CD14-positive monocyte (primary cell): ENCODE data around the gene ARHGAP40. TPM values are rescaled to one million over a fixed set of nuclear protein-coding genes. Genes with fewer than 3 reads are reported as not detected.

Source experiments
- DNase-seq, 3 donors: peaks; one replicate each; pipeline ENCODE4 v3.0.0-alpha.2; 2011 to 2022
- H2AFZ ChIP-seq: 2 replicates; pipeline ENCODE4 v1.6.0; 2012; ENCODE audit warnings: mild to moderate bottlenecking, low read depth, low read length, inconsistent platforms; ENCODE audit not compliant: insufficient read depth, poor library complexity, severe bottlenecking
- H3K27ac ChIP-seq, 2 donors: 1 replicate in 1 of 2; 2 replicates in 1 of 2; pipeline ENCODE4 v1.5.1; 2012 to 2013; ENCODE audit warnings: low read length in 2 of 2, control low read depth in 1 of 2, inconsistent platforms in 1 of 2, low read depth in 1 of 2, mild to moderate bottlenecking in 1 of 2
- H3K27me3 ChIP-seq, 2 donors: one replicate each; pipeline versions ENCODE4 v1.6.0 to v1.6.1; 2011 to 2013; ENCODE audit warnings: low read length in 2 of 2; ENCODE audit not compliant: control insufficient read depth in 2 of 2, insufficient read depth in 2 of 2
- H3K36me3 ChIP-seq, 2 donors: replicated peaks in 1 of 2; 1 replicate in 1 of 2; 2 replicates in 1 of 2; pipeline versions ENCODE4 v1.5.1 to v1.6.1; 2012 to 2013; ENCODE audit warnings: low read length in 2 of 2, control low read depth in 1 of 2, inconsistent platforms in 1 of 2, mild to moderate bottlenecking in 1 of 2; ENCODE audit not compliant: insufficient read depth in 2 of 2, control insufficient read depth in 1 of 2
- H3K4me1 ChIP-seq, 2 donors: 1 replicate in 1 of 2; 2 replicates in 1 of 2; pipeline versions ENCODE4 v1.5.1 to v1.6.1; 2012 to 2013; ENCODE audit warnings: low read length in 2 of 2, control low read depth in 1 of 2, inconsistent platforms in 1 of 2, mild to moderate bottlenecking in 1 of 2, moderate library complexity in 1 of 2; ENCODE audit not compliant: insufficient read depth in 2 of 2, control insufficient read depth in 1 of 2
- H3K4me2 ChIP-seq: replicated peaks from 2 replicates; pipeline ENCODE3; 2012; ENCODE audit warnings: low read length, moderate library complexity, mild to moderate bottlenecking; ENCODE audit not compliant: poor library complexity, severe bottlenecking; ENCODE audit errors: extremely low read depth
- H3K4me3 ChIP-seq, 3 experiments: fragments of 200-600 bp in 1 of 3; sonication (generic) in 1 of 3; replicated peaks in 1 of 3; 1 replicate in 2 of 3; 2 replicates in 1 of 3; pipeline ENCODE4 v1.5.1; 2011 to 2013; ENCODE audit warnings: low read length in 3 of 3, mild to moderate bottlenecking in 3 of 3, control low read depth in 2 of 3, low read depth in 2 of 3, inconsistent platforms in 1 of 3, moderate library complexity in 1 of 3
- H3K79me2 ChIP-seq: 2 replicates; pipeline ENCODE4 v1.6.0; 2012; ENCODE audit warnings: mild to moderate bottlenecking, control low read depth, inconsistent platforms, low read length, moderate library complexity; ENCODE audit not compliant: insufficient read depth
- H3K9ac ChIP-seq: 2 replicates; pipeline ENCODE4 v1.6.0; 2017; ENCODE audit warnings: low read length, mild to moderate bottlenecking; ENCODE audit not compliant: insufficient read depth, poor library complexity, severe bottlenecking
- H3K9me3 ChIP-seq, 2 donors: replicated peaks in 1 of 2; 1 replicate in 1 of 2; 2 replicates in 1 of 2; pipeline versions ENCODE4 v1.5.1 to v1.6.1; 2012 to 2013; ENCODE audit warnings: low read length in 2 of 2, control low read depth in 1 of 2; ENCODE audit not compliant: control insufficient read depth in 1 of 2, insufficient read depth in 1 of 2
- H4K20me1 ChIP-seq: 2 replicates; pipeline ENCODE4 v1.6.0; 2012; ENCODE audit warnings: mild to moderate bottlenecking, low read length, control low read depth, moderate library complexity; ENCODE audit not compliant: insufficient read depth
- H3K27ac Mint-ChIP-seq, 7 donors: one replicate each; pipeline ENCODE4 v1.8.0; 2020; ENCODE audit warnings: mild to moderate bottlenecking in 7 of 7, mixed read lengths in 7 of 7, moderate library complexity in 6 of 7, inconsistent platforms in 2 of 7
- H3K27me3 Mint-ChIP-seq, 3 donors: one replicate each; pipeline ENCODE4 v1.8.0; 2021 to 2022; ENCODE audit warnings: low read depth in 3 of 3, mild to moderate bottlenecking in 3 of 3, mixed read lengths in 3 of 3, moderate library complexity in 3 of 3, inconsistent platforms in 1 of 3
- H3K36me3 Mint-ChIP-seq, 2 donors: one replicate each; pipeline ENCODE4 v1.8.0; 2020; ENCODE audit warnings: mixed read lengths in 2 of 2, inconsistent platforms in 1 of 2, mild to moderate bottlenecking in 1 of 2
- H3K4me1 Mint-ChIP-seq: one replicate; pipeline ENCODE4 v1.8.0; 2020; ENCODE audit warnings: mild to moderate bottlenecking, mixed read lengths
- H3K4me3 Mint-ChIP-seq, 2 donors: one replicate each; pipeline ENCODE4 v1.8.0; 2020; ENCODE audit warnings: mild to moderate bottlenecking in 2 of 2, mixed read lengths in 2 of 2, moderate library complexity in 1 of 2
- H3K9me3 Mint-ChIP-seq, 7 donors: one replicate each; pipeline ENCODE4 v1.8.0; 2020 to 2022; ENCODE audit warnings: mixed read lengths in 7 of 7, mild to moderate bottlenecking in 6 of 7, moderate library complexity in 6 of 7, inconsistent platforms in 2 of 7
- CTCF ChIP-seq: fragments of 200-600 bp; IDR thresholded peaks from one replicate; pipeline ENCODE4 v1.8.0; 2022; ENCODE audit warnings: antibody characterized with exemption, mild to moderate bottlenecking
- WGBS: methylation state at CpG from one replicate; pipeline ENCODE4 v1.1.5; 2013; ENCODE audit warnings: missing lambda C conversion rate; ENCODE audit not compliant: insufficient coverage; 5-methylcytosine and 5-hydroxymethylcytosine counted together
- intact Hi-C, 2 donors: fragments of 100-400 bp; cut with micrococcal nuclease; formaldehyde crosslinking; loops; one replicate each; pipeline versions ENCODE4 v1.15.0 to v1.15.1; 2023
- polyA plus RNA-seq, 3 donors: library from polyadenylated mRNA; depleted of rRNA in 1 of 3; unstranded in 2 of 3; stranded (reverse) in 1 of 3; fragments of 300-500 nt in 2 of 3; fragments of >200 nt in 1 of 3; fragmentation: Illumina TruSeq in 2 of 3; gene quantifications; 1 replicate in 2 of 3; 2 replicates in 1 of 3; pipeline ENCODE4 v1.2.3, GENCODE V29; 2012 to 2021

The ARHGAP40 gene
- polyA plus RNA-seq, 3 donors, result not detected

DNA sequence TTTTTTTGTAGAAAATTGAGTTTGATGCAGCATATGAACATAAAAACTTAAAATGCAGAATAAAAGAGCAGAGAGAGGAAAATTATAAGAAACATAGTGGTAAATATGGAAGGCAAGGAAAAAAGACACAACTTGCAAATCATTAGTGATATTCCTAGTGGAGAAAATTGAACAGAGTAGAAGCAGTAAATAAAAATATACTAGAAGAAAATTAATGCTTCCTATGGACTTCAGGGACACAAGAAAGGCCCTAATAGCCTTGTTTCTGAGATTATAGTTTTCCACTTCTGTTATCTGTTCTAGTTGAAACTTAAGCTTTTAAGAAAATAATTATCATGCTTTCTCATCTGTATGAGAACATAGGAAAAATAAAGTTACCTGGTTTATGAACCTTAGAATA lies 46.2 kb upstream of the ARHGAP40 start:
- H3K4me3 ChIP-seq, result no peak overlapping the region
- H3K36me3 ChIP-seq, result peaks cover 85 to 100% of the 10 kb centered on the region in 2 donors
- H3K9me3 ChIP-seq, result no peaks in the 10 kb centered on the region
- H3K27me3 ChIP-seq, result no peaks in the 10 kb centered on the region
- peaks cover 48 to 50% of the 10 kb centered on the region in 2 donors for H3K36me3 Mint-ChIP-seq
- no peak overlapping the region for H3K27ac ChIP-seq
- no peak overlapping the region for H3K27ac Mint-ChIP-seq
- intact Hi-C loops, result no loop called here
- H3K9me3 Mint-ChIP-seq, result no peaks in the 10 kb centered on the region
- H3K9ac ChIP-seq, result no peak overlapping the region
- H3K4me2 ChIP-seq, result no peak overlapping the region
- no peaks in the 10 kb centered on the region for H3K4me1 Mint-ChIP-seq
- no peaks in the 10 kb centered on the region for H3K4me1 ChIP-seq
- no peak overlapping the region for H3K4me3 Mint-ChIP-seq
- no peak for DNase-seq
- H3K27me3 Mint-ChIP-seq, result no peaks in the 10 kb centered on the region
- H3K79me2 ChIP-seq, result no peaks in the 10 kb centered on the region
- TF ChIP-seq CTCF, result no peak
- no peak overlapping the region for H2AFZ ChIP-seq
- no peaks in the 10 kb centered on the region for H4K20me1 ChIP-seq

DNA sequence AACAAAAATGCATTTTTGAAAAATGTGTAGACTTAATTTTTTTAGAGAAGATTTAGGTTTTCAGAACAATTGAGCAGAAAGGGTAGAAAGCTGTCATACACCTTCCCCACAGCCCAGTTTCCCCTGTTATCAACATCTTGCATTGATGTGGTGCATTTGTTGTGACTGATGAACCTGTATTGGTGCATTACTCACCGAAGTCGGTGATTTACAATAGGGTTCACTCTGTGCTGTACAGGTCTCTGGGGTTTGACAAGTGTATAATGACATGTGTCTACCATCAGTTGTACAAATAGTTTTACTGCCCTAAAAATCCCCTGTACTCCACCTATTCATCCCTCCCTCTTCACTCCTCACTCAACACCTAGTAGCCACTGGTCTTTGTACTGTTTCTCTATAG lies 44.4 kb upstream of the ARHGAP40 start:
- intact Hi-C loops, result no loop called here
- no peaks in the 10 kb centered on the region for H3K4me1 Mint-ChIP-seq
- Histone ChIP-seq H3K4me3 (no peak overlapping the region), H3K27me3 (no peaks in the 10 kb centered on the region), H3K9me3 (no peaks in the 10 kb centered on the region), H3K36me3 (peaks cover 82 to 100% of the 10 kb centered on the region in 2 donors), H2AFZ (no peak overlapping the region), H3K27ac (no peak overlapping the region), H3K4me1 (no peaks in the 10 kb centered on the region), H4K20me1 (no peaks in the 10 kb centered on the region), H3K79me2 (no peaks in the 10 kb centered on the region), H3K9ac (no peak overlapping the region), H3K4me2 (no peak overlapping the region)
- no peak overlapping the region for H3K4me3 Mint-ChIP-seq
- H3K27me3 Mint-ChIP-seq, result no peaks in the 10 kb centered on the region
- no peak for DNase-seq
- H3K36me3 Mint-ChIP-seq, result peaks cover 61 to 62% of the 10 kb centered on the region in 2 donors
- no peaks in the 10 kb centered on the region for H3K9me3 Mint-ChIP-seq
- no CpG with 5 or more reads among the region's 2 CpGs for WGBS
- no peak overlapping the region for H3K27ac Mint-ChIP-seq
- TF ChIP-seq CTCF, result no peak
